K562 (cell line): ENCODE data around the gene TRAPPC1.

Experiments used
- CTCF ChIP-seq, 3 experiments: IDR thresholded peaks in 2 of 3; conservative IDR thresholded peaks in 1 of 3; 2 replicates each; pipeline ENCODE4 v1.5.1; 2011 to 2012; ENCODE audit warnings: low read length in 3 of 3, mild to moderate bottlenecking in 3 of 3, control low read depth in 2 of 3, improper control_type of control experiment in 1 of 3, inconsistent platforms in 1 of 3, low read depth in 1 of 3, mixed read lengths in 1 of 3, moderate library complexity in 1 of 3; ENCODE audit not compliant: insufficient read depth in 2 of 3
- FOXM1 ChIP-seq, 2 experiments: fragments of 450-650 bp in 1 of 2; sonication (generic) in 1 of 2; formaldehyde crosslinking in 1 of 2; IDR thresholded peaks; 2 replicates each; pipeline versions ENCODE4 v1.6.1 to v1.9.0; 2017 to 2022; ENCODE audit warnings: low read depth in 2 of 2, mild to moderate bottlenecking in 2 of 2, missing genetic modification reagents in 1 of 2, moderate library complexity in 1 of 2
- POLR2A ChIP-seq: fragments of 450-650 bp; conservative IDR thresholded peaks from 2 replicates; pipeline ENCODE4 v1.6.1; 2016
- POLR2AphosphoS5 ChIP-seq: IDR thresholded peaks from 2 replicates; pipeline ENCODE4 v1.6.1; 2011; ENCODE audit warnings: mild to moderate bottlenecking, low read depth, low read length, moderate library complexity; ENCODE audit not compliant: control insufficient read depth, insufficient read depth
- RERE ChIP-seq: sonication (generic); formaldehyde crosslinking; IDR thresholded peaks from 2 replicates; pipeline ENCODE4 v1.8.0; 2023; ENCODE audit warnings: missing genetic modification reagents, mild to moderate bottlenecking, borderline replicate concordance
- RFX5 ChIP-seq: IDR thresholded peaks from 2 replicates; pipeline ENCODE4 v1.6.1; 2011; ENCODE audit warnings: low read depth, mild to moderate bottlenecking, improper control_type of control experiment, low read length

- no peak for TF ChIP-seq POLR2AphosphoS5
- TF ChIP-seq RERE, result no peak
- no peak for TF ChIP-seq RFX5
- no peak for TF ChIP-seq POLR2A
- TF ChIP-seq CTCF (IDR thresholded peaks at IDR 0.05 in 2 of 3, conservative IDR thresholded peaks at IDR 0.05 in 1 of 3; ENCODE audit: insufficient read depth in 2 of 3, low read depth in 1 of 3, low read length in 3 of 3), result no peak
- TF ChIP-seq FOXM1 (IDR thresholded peaks at IDR 0.05; ENCODE audit: low read depth), result no peak
- no peak for TF ChIP-seq FOXM1 (CRISPR knock-in tag; IDR thresholded peaks at IDR 0.05; ENCODE audit: low read depth)
Measured at GRCh38 chr17:7940034-7940433, 8.3 kb upstream of the TRAPPC1 start.
